ENCODE measurements around the gene PITPNC1.
"Not testable (repeated sequence)": the region's sequence is repeated elsewhere in the genome, so short reads cannot be mapped to it uniquely, and the experiment has no call there.

The PITPNC1 gene

GRCh38 chr17:67689534-67690177 lies 312.6 kb downstream of the PITPNC1 start:
- peak; percentile 7 for DNase-seq (ENCODE audit: low read depth)

GRCh38 chr17:67693811-67694210 lies 316.7 kb downstream of the PITPNC1 start:
- no peak for DNase-seq (ENCODE audit: low read depth)

- no peak for DNase-seq (ENCODE audit: low read depth)
Observed at GRCh38 chr17:67696347-67696746, 319.3 kb downstream of the PITPNC1 start.

- DNase-seq (ENCODE audit: low read depth): no peak
Observed at GRCh38 chr17:67696853-67697498, 319.9 kb downstream of the PITPNC1 start.

- no peak for DNase-seq (ENCODE audit: low read depth)
Observed at GRCh38 chr17:67700037-67700724, 323.1 kb downstream of the PITPNC1 start.

- no peak for DNase-seq (ENCODE audit: low read depth)
Observed at GRCh38 chr17:67700725-67701119, 323.6 kb downstream of the PITPNC1 start.

GRCh38 chr17:67702861-67703260 lies 325.8 kb downstream of the PITPNC1 start:
- DNase-seq (ENCODE audit: low read depth): not testable (repeated sequence)

- no peak for DNase-seq (ENCODE audit: low read depth)
Observed at GRCh38 chr17:67707442-67707841, 330.4 kb downstream of the PITPNC1 start.

- DNase-seq (ENCODE audit: low read depth): no peak
Observed at GRCh38 chr17:67708378-67708777, 331.3 kb downstream of the PITPNC1 start.

- DNase-seq (ENCODE audit: low read depth): no peak
Observed at GRCh38 chr17:67711916-67712315, 334.8 kb downstream of the PITPNC1 start.

- no peak for DNase-seq (ENCODE audit: low read depth)
Observed at GRCh38 chr17:67712375-67712774, 335.3 kb downstream of the PITPNC1 start.

GRCh38 chr17:67713169-67713568 lies 336.1 kb downstream of the PITPNC1 start:
- no peak for DNase-seq (ENCODE audit: low read depth)

- DNase-seq (ENCODE audit: low read depth): no peak
Observed at GRCh38 chr17:67716405-67716798, 339.3 kb downstream of the PITPNC1 start.

- no peak for DNase-seq (ENCODE audit: low read depth)
Observed at GRCh38 chr17:67717192-67717623, 340.1 kb downstream of the PITPNC1 start.

GRCh38 chr17:67717624-67718324 lies 340.7 kb downstream of the PITPNC1 start, which contains the start of gene NOL11:
TSS of gene NOL11 (plus strand) at chr17:67717936. CDS start at chr17:67717948, 12 bp downstream.
- peak; percentile 98 for DNase-seq (ENCODE audit: low read depth)

- DNase-seq (ENCODE audit: low read depth): no peak
Observed at GRCh38 chr17:67718325-67718941, 341.4 kb downstream of the PITPNC1 start.

GRCh38 chr17:67725373-67725791 lies 348.3 kb downstream of the PITPNC1 start:
- DNase-seq (ENCODE audit: low read depth): no peak

- DNase-seq (ENCODE audit: low read depth): no peak
Observed at GRCh38 chr17:67725807-67726206, 348.7 kb downstream of the PITPNC1 start.

GRCh38 chr17:67727152-67728039 lies 350.3 kb downstream of the PITPNC1 start:
- DNase-seq (ENCODE audit: low read depth): not testable (repeated sequence)

GRCh38 chr17:67729903-67730302 lies 352.8 kb downstream of the PITPNC1 start:
- no peak for DNase-seq (ENCODE audit: low read depth)

- no peak for DNase-seq (ENCODE audit: low read depth)
Observed at GRCh38 chr17:67730731-67731130, 353.6 kb downstream of the PITPNC1 start.
